Measurements from ENCODE around the gene DDAH2. TPM values are rescaled to one million over a fixed set of nuclear protein-coding genes. Genes with fewer than 3 reads are reported as not detected.
A peak's percentile ranks its signal among the peaks of the same experiment; 100 is the strongest.

The DDAH2 gene
- polyA plus RNA-seq, 3 donors = 29.8 to 56.0 (median 30.6) TPM

GRCh38 chr6:31717499-31718222 lies 11.4 kb downstream of the DDAH2 start:
- no peaks in the 10 kb centered on the region for H4K20me1 ChIP-seq (ENCODE audit: insufficient read depth, low read length)
- H3K9ac ChIP-seq (ENCODE audit: insufficient read depth, low read length, poor library complexity, severe bottlenecking) = no peak overlapping the region
- no peaks in the 10 kb centered on the region for H3K9me3 ChIP-seq (replicated peaks in 1 of 2; ENCODE audit: control insufficient read depth in 1 of 2, insufficient read depth in 1 of 2, low read length in 2 of 2)
- 94% methylated on average over 6 of the region's 10 CpGs for WGBS (ENCODE audit: insufficient coverage)
- H3K27ac ChIP-seq (ENCODE audit: low read depth in 1 of 2, low read length in 2 of 2) = no peak overlapping the region
- H3K9me3 Mint-ChIP-seq = peaks cover 0 to 1% (median 0%) of the 10 kb centered on the region in 7 donors
- H2AFZ ChIP-seq (ENCODE audit: insufficient read depth, low read depth, low read length, poor library complexity, severe bottlenecking) = no peak overlapping the region
- no peak overlapping the region for H3K4me3 ChIP-seq (replicated peaks in 1 of 3; ENCODE audit: low read depth in 2 of 3, low read length in 3 of 3)
- H3K27ac Mint-ChIP-seq = peak overlapping the region in 1 of 7 donors; percentile 65
- peaks cover 0 to 1% of the 10 kb centered on the region in 2 donors for H3K36me3 Mint-ChIP-seq
- peaks cover under 1% of the 10 kb centered on the region for H3K4me1 Mint-ChIP-seq
- intact Hi-C loops (cut with micrococcal nuclease) = no loop called here
- H3K4me3 Mint-ChIP-seq = no peak overlapping the region
- no peaks in the 10 kb centered on the region for H3K36me3 ChIP-seq (replicated peaks in 1 of 2; ENCODE audit: control insufficient read depth in 1 of 2, insufficient read depth in 2 of 2, low read length in 2 of 2)
- no peak for DNase-seq
- TF ChIP-seq, protein P1, sequence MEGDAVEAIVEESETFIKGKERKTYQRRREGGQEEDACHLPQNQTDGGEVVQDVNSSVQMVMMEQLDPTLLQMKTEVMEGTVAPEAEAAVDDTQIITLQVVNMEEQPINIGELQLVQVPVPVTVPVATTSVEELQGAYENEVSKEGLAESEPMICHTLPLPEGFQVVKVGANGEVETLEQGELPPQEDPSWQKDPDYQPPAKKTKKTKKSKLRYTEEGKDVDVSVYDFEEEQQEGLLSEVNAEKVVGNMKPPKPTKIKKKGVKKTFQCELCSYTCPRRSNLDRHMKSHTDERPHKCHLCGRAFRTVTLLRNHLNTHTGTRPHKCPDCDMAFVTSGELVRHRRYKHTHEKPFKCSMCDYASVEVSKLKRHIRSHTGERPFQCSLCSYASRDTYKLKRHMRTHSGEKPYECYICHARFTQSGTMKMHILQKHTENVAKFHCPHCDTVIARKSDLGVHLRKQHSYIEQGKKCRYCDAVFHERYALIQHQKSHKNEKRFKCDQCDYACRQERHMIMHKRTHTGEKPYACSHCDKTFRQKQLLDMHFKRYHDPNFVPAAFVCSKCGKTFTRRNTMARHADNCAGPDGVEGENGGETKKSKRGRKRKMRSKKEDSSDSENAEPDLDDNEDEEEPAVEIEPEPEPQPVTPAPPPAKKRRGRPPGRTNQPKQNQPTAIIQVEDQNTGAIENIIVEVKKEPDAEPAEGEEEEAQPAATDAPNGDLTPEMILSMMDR (IDR thresholded peaks at IDR 0.05) = no peak
- H3K4me2 ChIP-seq (replicated peaks; ENCODE audit: extremely low read depth, low read length, poor library complexity, severe bottlenecking) = no peak overlapping the region
- H3K27me3 ChIP-seq (ENCODE audit: control insufficient read depth in 2 of 2, insufficient read depth in 2 of 2, low read length in 2 of 2) = no peaks in the 10 kb centered on the region
- H3K27me3 Mint-ChIP-seq (ENCODE audit: low read depth in 3 of 3) = peaks cover 5 to 7% (median 5%) of the 10 kb centered on the region in 3 donors
- H3K79me2 ChIP-seq (ENCODE audit: insufficient read depth, low read length) = no peaks in the 10 kb centered on the region
- H3K4me1 ChIP-seq (ENCODE audit: control insufficient read depth in 1 of 2, insufficient read depth in 2 of 2, low read length in 2 of 2) = no peaks in the 10 kb centered on the region

DNA sequence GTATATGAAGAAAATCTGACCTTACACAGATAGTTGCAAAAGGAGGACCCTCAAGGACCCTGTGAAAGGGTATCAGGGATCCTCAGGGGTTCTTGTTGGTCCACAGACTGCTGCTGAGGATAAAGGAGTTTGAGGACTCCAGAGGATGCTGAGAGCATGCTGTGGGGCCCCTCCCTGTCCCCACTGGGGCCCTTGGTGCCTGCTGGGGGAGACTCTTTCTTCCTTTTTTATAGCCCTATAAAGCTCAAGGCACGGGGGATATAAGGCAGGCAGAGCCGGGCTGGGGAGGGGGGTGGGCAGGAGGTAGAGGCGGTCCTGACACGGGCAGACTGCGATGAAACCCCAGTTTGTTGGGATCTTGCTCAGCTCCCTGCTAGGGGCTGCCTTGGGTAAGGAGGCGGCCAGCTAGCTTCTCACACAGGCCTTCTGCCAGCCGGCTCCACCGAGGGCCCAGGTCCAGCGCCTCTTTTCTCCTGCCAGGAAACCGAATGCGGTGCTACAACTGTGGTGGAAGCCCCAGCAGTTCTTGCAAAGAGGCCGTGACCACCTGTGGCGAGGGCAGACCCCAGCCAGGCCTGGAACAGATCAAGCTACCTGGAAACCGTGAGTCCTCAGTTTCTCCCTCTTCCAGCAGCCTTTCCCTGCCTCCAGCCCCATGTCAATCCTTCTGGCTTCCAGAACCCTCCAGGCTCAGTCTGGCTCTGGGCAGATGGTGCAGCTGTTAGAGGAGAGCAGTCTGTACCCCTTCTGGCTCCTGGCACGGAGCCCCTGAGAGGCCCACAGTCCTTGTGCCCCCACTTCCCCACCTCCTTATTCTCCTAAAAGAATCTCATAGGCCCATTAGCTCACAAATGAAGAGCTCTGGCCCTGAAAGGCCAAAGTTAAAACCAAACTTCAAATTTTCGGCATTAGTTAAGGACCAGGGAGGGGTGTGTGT lies 13.8 kb downstream of the DDAH2 start, which contains the start of gene LY6G6D:
LY6G6D (plus strand) TSS at position 327 of the 937 bp plus-strand sequence; CDS start at position 335, 8 bp downstream.
- intact Hi-C loops (cut with micrococcal nuclease) = no loop called here
- H3K4me1 Mint-ChIP-seq = peaks cover 24% of the 10 kb centered on the region
- H3K27me3 Mint-ChIP-seq (ENCODE audit: low read depth in 3 of 3) = peaks cover 1 to 8% (median 4%) of the 10 kb centered on the region in 3 donors
- no peak within 1 kb of the TSS for H3K4me3 Mint-ChIP-seq
- WGBS (ENCODE audit: insufficient coverage) = 87% methylated on average over 13 of the region's 16 CpGs
- Histone ChIP-seq H4K20me1 (ENCODE audit: insufficient read depth, low read length) (no peaks in the 10 kb centered on the region), H3K9ac (ENCODE audit: insufficient read depth, low read length, poor library complexity, severe bottlenecking) (no peak within 1 kb of the TSS), H3K9me3 (replicated peaks in 1 of 2; ENCODE audit: control insufficient read depth in 1 of 2, insufficient read depth in 1 of 2, low read length in 2 of 2) (no peaks in the 10 kb centered on the region), H3K4me3 (replicated peaks in 1 of 3; ENCODE audit: low read depth in 2 of 3, low read length in 3 of 3) (no peak within 1 kb of the TSS), H3K79me2 (ENCODE audit: insufficient read depth, low read length) (no peaks in the 10 kb centered on the region), H3K27ac (ENCODE audit: low read depth in 1 of 2, low read length in 2 of 2) (no peak within 1 kb of the TSS), H2AFZ (ENCODE audit: insufficient read depth, low read depth, low read length, poor library complexity, severe bottlenecking) (no peak within 1 kb of the TSS), H3K36me3 (replicated peaks in 1 of 2; ENCODE audit: control insufficient read depth in 1 of 2, insufficient read depth in 2 of 2, low read length in 2 of 2) (no peaks in the 10 kb centered on the region), H3K4me1 (ENCODE audit: control insufficient read depth in 1 of 2, insufficient read depth in 2 of 2, low read length in 2 of 2) (peaks cover 20 to 23% of the 10 kb centered on the region in 2 donors), H3K4me2 (replicated peaks; ENCODE audit: extremely low read depth, low read length, poor library complexity, severe bottlenecking) (no peak within 1 kb of the TSS), H3K27me3 (ENCODE audit: control insufficient read depth in 2 of 2, insufficient read depth in 2 of 2, low read length in 2 of 2) (no peaks in the 10 kb centered on the region)
- H3K27ac Mint-ChIP-seq = no peak within 1 kb of the TSS
- TF ChIP-seq, protein P1 (IDR thresholded peaks at IDR 0.05) = no peak
- no peaks in the 10 kb centered on the region for H3K36me3 Mint-ChIP-seq
- H3K9me3 Mint-ChIP-seq = peaks cover 0 to 2% (median 0%) of the 10 kb centered on the region in 7 donors
- no peak for DNase-seq
